ENCODE measurements around the gene DDX49.

DDX49 gene, protein sequence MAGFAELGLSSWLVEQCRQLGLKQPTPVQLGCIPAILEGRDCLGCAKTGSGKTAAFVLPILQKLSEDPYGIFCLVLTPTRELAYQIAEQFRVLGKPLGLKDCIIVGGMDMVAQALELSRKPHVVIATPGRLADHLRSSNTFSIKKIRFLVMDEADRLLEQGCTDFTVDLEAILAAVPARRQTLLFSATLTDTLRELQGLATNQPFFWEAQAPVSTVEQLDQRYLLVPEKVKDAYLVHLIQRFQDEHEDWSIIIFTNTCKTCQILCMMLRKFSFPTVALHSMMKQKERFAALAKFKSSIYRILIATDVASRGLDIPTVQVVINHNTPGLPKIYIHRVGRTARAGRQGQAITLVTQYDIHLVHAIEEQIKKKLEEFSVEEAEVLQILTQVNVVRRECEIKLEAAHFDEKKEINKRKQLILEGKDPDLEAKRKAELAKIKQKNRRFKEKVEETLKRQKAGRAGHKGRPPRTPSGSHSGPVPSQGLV

DNA sequence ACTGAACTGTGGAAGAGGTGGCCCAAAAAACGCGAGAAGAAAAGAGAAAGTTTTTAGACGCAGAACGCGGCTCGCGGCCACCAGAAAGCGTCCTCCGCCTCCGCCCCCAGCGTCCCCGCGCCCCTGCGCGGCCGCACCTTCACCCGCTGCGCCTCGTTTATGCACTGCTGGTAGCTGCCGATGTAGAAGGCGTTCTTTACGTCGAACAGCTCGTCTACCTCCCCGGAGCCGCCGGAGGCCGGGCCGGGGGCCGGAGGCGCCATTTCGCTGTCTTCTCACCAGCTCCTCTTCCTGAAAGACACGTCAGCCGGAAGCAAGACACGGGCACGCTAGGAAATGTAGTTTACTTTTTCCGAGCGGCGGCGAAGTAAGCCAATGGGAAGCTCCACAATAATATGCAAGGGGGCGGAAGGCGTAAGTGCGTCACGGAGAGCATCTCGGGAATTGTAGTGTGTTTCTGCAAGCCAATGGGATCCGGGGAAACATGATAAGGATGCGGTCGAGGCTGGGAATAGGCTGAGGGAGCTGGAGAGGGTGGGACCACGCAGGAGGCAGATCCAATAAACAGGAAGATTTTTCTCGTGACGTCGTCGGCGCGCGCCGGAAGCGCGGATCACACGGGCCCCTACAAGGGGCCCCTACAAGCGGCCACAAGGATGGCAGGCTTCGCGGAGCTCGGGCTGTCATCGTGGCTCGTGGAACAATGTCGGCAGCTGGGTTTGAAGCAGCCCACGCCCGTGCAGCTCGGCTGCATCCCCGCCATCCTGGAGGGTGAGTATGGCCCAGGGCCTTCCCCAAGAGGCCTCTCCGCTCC, at the start of gene DDX49, which contains the start of gene COPE:
Gene DDX49, plus strand, starts transcription at position 630 of the 814 bp plus-strand sequence. Its CDS starts 27 bp downstream, at position 657.
Gene COPE, minus strand, starts transcription at position 302 of the 814 bp plus-strand sequence. Its CDS starts 39 bp downstream, at position 263.
- DNase-seq (ENCODE audit: extremely low read depth in 1 of 2, low read depth in 1 of 2): peak; percentile 93 to 98

DNA sequence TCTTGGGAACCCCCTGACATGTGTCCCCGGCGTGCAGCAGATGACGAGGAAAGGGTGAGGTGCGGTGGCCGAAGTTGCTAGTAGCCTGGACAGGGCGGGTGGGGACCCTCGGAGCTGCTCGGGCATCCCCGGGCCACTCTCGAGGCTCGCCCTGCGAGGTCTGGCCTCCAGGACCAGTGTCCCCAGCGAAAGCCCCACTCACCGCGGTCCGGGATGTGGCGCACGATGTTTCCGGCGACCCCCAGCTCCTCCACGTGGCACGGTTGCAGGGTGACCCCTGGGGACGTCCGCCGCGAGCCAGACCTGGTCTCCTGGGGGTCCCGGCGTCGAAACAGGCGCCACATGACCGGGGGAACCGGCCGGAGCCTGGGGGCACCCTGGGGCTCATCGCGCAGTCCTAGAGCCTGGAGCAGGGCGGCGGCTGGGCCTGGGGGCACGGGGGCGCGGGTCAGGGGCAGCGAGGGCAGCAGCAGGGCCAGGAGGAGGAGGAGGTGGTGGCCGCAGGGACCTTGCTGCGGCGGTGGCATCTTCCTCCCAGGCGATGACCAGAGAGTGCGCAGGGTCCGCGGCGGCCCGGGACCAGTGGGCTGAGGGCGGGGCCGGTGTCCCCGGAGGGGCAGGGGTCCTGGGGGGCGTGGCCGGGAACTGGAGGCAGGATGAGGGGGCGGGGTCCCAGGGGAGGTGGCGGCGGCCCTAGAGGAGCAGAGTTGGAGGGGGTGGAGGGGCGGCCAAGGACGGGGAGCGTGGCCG, 49.6 kb upstream of the DDX49 start:
- DNase-seq (ENCODE audit: extremely low read depth in 1 of 2, low read depth in 1 of 2): no peak

DNA sequence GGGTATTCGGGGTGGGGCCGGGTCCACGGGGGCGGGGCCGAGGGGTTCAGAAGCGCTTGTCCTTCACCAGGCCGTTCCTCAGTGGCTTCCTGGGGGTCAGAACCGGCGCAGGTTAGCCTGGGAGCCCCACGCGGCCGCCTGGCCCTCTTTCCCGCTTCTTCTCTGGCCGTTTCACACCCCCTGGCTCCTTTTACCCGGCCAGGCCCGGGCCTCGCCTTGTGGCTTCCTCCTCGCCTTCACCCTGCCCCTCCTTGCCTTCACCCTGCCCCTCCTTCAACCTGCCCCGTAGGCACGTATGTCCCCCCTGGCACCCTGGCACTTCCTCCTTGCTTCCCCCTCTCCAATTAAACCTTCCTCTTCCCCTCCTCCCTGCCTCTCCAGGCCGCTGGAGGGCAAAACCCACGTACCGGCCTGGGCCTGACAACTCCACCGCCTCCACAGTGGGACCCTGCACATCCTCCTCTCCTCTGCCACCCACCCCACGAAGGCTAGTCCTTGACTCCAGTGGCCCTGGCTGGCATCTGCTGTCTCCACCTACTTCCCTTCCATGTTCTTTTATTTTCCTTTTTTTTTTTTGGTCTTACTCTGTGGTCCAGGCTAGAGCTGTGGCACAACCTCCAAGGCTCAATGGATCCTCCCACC, 48.9 kb upstream of the DDX49 start:
- no peak for DNase-seq (ENCODE audit: extremely low read depth in 1 of 2, low read depth in 1 of 2)

DNA sequence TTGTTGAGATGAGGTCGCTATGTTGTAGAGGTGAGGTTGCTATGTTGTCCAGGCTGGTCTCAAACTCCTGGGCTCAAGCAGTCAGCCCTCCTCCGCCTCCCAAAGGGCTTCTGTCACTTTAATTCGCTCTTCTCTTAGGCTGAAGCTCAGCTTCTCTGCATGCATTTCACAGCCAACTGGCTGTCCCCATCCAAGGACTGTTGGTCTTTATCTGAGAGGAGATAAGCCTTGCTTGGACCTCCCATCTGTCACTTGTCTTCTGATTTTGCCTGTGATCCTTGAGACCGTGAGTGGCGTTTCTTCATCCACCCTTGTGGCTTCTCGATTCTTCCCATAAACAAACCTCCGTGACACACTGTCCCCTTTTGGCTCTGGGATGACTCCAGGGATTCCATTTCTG, 48.0 kb upstream of the DDX49 start:
- DNase-seq (ENCODE audit: extremely low read depth in 1 of 2, low read depth in 1 of 2): no peak

DNA sequence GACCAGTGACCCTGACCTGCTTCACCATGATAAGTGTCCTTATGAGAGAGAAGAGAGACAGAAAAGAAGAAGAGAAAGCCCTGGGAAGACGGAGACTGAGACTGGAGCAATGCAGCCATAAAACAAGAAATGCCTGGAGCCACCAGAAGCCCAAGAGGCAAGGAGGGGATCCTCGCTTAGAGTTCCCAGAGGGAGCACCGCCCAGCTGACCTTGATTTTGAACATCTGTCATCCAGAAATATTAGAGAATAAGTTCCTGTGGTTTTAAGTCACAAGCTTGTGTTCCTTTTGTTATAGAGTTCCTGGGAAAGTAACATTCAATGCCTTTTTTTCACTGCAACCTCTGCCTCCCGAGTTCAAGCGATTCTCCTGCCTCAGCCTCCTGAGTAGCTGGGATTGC, 43.8 kb upstream of the DDX49 start:
- DNase-seq (ENCODE audit: extremely low read depth in 1 of 2, low read depth in 1 of 2): no peak

DNA sequence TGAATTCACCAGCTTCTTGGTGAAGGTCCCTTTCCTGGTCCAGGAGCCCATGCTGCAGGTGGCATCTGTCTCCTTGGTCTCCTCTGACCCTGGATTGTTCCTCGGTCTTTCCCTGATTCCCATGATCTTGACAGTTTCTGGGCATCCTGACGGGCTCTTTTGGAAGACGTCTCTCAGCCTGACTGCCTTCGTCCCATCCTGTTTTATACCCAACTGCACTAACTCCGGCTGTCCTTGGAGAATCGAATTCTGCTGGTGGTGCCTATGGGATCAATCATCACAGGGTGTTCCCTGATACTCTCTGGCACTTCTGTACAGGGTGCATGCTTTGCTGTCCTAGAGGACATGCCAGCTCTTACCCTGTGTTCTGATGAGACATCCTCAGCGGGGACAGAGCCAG, 42.6 kb upstream of the DDX49 start:
- DNase-seq (ENCODE audit: extremely low read depth in 1 of 2, low read depth in 1 of 2): no peak

DNA sequence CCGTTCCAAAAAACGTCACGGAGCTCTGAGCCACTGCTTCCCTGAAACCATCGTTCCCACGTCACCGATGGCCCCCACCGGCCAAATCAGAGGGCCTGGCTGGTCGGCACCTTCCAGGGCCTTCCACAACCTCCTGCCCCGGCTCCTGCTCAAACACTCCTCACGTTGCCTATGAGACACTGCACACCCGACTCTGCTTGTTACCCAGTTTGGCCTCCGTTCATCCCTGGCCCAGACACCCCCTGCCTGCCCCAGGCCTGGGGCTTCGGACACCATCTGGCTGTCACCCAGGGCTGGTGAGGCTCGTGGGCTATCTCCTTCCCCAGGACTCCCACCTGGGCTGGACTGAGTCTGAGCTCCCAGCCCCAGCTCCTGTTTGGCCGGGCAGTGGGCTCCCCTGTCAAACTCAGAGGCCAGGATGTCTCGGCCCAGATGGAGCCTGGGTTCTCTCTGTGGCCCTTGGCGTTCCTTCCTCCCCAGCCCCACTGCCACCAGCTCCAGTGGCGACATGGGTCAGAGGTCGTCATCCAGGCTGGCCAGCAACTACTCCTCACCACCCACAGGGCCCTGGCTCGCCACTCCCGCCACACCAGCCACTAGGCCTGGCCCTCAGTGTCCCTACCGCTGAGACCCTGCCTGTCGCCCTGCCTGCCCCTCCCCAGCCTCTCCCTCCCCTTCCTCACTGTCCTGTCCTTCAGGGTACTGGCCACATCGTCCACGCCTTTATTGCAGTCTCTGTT, 41.3 kb upstream of the DDX49 start:
- DNase-seq (ENCODE audit: extremely low read depth in 1 of 2, low read depth in 1 of 2): no peak

DNA sequence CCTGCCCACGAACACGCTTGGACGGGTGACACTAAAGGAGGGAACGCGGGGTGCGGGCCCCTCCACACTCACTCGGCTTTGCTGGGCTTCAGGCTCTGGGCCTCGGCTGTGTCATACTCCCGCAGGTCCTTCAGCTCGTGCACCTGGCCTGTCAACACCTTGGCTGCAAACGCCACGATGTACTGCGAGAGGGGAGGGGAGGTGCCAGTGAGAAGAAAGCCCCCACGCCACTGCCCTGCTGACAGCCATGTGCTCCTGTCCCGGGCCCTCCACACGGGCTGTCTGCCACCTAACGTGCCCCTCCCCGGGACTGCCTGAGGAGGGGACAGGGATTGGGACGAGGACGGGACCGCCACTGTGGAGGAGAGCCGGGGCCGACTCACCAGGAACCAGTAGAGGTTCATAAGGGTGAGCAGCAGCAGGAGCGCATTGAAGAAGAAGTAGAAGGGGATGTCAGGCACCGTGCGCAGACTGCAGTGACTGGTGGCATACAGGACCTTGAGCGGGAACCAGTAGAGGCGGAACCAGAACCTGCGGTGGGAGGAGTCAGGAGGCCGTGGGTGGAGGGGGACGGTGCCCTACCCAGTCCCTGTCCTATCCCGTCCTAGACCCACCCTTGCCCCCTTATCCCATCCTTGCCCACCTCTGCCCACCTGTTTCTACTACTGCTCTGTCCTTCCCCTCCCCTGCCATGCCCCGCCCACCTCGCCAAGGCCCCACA, 40.5 kb upstream of the DDX49 start:
- no peak for DNase-seq (ENCODE audit: extremely low read depth in 1 of 2, low read depth in 1 of 2)

DNA sequence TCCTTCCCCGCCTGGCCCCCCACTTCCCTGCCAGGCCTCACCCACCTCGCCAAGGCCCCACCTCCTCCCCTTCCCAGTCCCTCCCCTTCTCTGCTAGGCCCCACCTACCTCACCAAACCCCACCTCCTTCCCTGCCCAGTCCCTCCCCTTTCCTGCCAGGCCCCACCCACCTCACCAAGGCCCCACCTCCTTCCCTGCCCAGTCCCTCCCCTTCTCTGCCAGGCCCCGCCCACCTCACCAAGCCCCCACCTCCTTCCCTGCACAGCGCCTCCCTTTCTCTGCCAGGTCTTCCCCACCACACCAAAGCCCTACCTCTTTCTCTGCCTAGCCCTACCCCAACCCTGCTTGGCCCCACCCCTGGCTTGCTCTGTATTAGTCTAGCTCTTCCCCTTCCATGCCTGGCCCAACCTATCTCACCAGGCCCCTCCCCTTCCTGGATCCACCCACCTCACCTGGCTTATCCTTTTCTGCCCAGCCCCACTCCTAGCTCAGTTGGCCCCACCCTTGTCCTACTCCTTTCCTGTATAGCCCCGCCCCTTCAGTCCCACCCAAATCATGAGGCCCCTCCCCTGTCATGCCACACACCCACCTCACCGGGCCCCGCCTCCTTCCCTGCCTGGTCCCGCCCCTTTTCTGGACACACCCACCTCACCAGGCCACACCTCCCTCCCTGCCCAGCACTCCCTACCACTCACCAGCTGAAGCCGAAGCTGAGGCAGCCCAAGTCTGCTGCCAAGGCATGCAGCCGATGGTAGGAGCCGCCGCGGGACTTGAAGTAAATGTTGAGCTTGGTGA, 39.7 kb upstream of the DDX49 start:
- DNase-seq (ENCODE audit: extremely low read depth in 1 of 2, low read depth in 1 of 2): peak in 1 of 2 donors; percentile 22

DNA sequence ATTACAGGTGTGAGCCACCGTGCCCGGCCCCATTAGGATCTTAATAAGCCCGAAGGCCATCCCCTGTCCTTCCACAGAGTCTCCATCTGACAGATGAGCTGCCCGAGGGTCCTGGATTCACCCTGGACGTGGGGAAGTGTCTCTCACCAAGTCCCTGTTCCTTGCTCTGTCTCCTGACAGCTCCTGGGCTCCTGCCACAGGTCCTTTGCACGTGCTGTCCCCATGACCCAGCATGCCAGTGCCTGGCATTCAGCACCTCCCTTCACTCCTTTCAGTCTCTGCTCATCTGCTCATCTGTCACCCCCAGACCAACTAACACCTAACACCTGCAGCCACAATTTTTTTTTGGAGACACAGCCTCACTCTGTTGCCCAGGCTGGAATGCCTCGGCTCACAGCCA, 38.0 kb upstream of the DDX49 start:
- no peak for DNase-seq (ENCODE audit: extremely low read depth in 1 of 2, low read depth in 1 of 2)

DNA sequence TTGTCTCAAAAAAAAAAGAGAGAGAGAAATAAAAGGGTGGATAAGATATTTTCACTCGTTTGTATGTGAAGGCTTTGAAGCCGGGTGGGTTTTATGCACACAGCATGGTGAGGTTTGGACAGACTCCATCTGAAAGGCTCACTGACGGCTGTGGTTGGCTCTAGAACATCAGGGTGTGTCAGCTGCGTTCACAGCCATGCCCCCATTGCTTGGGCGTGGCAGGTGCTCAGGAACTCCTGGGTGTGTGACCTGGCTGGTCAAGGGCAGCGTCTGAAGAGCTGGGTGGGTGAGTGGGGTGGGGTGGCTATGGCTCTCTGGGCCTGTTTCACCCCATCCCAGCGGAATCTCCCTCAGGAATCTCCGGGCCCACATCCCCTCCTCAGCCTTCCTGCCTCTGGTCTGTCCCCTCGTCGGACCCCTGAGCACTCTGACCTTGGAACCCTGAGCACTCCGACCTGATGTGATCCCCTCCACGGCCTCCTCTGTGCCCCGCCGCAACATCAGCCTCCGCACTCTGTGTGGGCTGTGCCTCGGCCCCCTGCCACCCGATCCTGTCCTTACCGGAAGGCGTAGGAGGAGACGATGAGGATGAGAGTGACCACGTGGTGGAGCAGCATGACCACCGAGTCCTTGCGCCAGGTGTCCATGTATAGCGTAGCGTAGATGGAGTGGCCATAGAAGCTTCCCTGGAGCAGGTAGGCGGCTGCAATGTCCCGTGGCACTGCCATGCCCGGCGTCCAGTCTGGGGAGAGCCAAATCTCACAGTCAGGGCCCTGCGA, 35.8 kb upstream of the DDX49 start:
- no peak for DNase-seq (ENCODE audit: extremely low read depth in 1 of 2, low read depth in 1 of 2)

DNA sequence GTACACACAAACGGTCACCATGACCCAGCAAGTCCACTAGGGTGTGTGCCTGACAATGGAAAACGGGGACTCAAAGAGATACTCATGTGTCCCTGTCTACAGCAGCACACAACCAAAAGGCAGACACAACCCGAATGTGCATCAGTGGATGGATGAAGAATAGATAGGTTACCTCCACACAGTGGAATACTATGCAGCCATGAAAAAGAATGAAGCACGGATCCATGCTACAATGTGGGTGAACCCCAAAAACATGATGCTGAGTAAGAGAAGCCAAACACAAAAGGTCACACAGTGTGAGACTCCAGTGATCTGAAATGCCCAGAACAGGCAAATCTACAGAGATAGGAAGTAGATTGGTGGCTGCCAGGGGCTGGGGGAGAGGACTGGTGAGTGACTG, 32.5 kb upstream of the DDX49 start:
- DNase-seq (ENCODE audit: extremely low read depth in 1 of 2, low read depth in 1 of 2): no peak

DNA sequence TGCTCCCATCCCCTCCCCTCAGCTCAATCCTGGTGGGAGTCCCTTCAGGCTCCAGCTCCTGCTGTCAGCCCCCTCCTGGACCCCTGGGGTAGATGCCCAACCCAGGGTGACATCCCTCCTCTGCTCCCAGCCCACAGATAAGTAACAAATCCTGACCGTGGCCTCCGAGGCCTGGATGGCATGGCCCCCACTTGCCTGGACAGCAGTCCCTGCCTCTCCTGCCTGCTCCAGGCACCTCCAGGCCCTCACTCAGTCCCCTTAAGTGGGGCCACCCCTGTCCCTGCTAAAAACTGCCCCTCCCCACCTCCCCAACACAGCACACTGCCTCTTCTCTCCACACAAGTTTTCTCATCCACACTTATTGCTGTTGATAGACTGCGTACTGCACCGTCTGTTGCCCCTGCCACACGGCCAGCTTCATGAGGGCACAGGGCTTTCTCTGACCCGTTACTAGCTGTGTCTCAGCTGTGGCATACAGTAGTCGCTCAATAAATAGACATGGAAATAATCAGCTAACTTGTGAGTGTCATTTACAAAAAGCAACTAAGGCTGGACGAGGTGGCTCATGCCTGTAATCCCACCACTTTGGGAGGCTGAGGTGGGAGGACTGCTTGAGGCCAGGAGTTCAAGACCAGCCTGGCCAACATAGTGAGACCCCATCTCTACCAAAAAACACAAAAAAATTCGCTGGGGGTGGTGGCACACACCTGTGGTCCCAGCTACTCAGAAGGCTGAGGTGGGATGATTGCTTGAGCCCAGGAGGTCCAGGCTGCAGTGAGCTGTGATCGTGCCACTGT, 29.4 kb upstream of the DDX49 start:
- no peak for DNase-seq (ENCODE audit: extremely low read depth in 1 of 2, low read depth in 1 of 2)

DNA sequence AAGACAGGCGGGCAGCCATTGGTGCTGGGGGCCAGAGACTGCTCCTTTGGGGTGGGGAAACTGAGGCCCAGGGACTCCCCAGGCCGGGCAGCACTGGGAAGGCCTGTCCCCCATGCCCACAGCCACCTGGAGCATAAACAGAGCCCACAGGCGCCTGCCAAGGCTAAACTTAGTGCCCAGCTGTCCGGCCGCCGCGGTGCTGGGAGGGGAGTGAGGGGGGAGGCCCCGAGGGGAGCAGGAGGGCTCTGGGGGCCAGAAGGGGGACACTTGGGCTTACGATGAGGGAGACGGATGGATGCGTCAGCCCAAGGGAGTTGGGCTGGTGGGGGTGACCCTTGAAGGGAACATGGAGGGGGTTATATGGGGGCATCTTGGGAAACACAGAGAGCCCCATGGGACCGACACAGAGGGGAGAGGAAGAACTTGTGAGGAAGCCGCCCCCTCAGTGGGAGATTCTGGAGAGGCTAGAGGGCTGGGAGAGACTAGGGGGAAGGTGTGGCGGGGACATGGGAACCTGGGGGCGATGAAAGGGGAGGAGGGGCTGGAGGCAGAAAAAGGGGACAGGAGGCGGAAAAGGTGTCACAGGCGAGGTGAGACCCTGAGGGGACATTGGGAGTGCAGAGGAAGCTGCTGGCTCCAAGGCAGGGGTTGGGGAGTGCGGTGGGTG, 25.8 kb upstream of the DDX49 start:
- DNase-seq (ENCODE audit: extremely low read depth in 1 of 2, low read depth in 1 of 2): no peak

DNA sequence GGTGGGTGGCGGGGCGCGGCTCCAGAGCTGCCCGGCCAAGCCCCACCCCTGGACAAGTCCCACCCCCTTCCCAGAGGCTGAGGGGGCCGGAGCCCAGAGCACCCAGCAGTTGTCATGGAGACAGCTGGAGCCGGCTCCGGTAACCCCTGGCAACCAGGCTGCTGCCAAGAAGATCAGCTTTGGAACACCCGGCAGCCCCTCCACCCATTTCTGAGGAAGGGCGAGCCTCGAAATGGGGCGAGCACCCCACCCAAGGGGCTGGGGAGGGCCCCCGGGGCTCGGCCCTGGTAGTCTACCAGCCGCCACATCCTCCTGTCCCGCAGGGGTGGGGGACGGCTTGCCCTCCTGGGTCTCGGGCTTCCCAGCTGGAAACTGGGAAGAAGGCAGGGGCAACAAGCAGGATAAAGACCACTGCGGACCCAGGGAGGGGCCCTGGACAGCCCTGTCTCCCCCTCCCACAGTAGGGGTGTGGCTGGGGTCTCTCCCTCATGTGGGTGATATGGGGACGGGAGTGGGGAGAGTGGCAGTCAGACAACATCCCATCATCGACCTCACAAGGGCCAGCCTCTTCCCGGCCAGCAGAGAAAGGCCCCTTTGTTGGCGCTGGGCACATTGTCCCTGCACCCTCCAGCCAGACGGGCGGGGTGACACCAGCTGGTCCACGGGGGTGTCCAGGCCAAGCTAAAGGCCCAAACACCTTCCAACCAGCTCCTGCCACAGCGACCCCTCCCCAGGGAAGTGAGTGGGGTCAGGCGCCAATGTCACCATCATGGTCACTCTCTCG, 25.1 kb upstream of the DDX49 start:
- no peak for DNase-seq (ENCODE audit: extremely low read depth in 1 of 2, low read depth in 1 of 2)
